Osteoblast (primary cell): Measurements from ENCODE around the gene TRAPPC6A. TPM values are rescaled to one million over a fixed set of nuclear protein-coding genes. Genes with fewer than 3 reads are reported as not detected.

ENCODE experiments used
- DNase-seq: peaks from one replicate; pipeline ENCODE4 v3.0.0; 2011; ENCODE audit warnings: low spot score, mixed read lengths; ENCODE audit not compliant: insufficient read length; ENCODE audit errors: missing footprints
- H2AFZ ChIP-seq: 2 replicates; pipeline ENCODE4 v1.6.0; 2011; ENCODE audit warnings: mild to moderate bottlenecking, low read length
- H3K27ac ChIP-seq: 2 replicates; pipeline ENCODE4 v1.5.1; 2011; ENCODE audit warnings: mild to moderate bottlenecking, low read depth, low read length, moderate library complexity
- H3K27me3 ChIP-seq: 2 replicates; pipeline ENCODE4 v1.6.0; 2012; ENCODE audit warnings: mild to moderate bottlenecking, control low read depth, inconsistent platforms, low read length, moderate library complexity; ENCODE audit not compliant: insufficient read depth
- H3K36me3 ChIP-seq: 2 replicates; pipeline ENCODE4 v1.5.1; 2011; ENCODE audit warnings: mild to moderate bottlenecking, low read length, control low read depth, moderate library complexity; ENCODE audit not compliant: insufficient read depth
- H3K4me1 ChIP-seq: 2 replicates; pipeline ENCODE4 v1.5.1; 2011; ENCODE audit warnings: mild to moderate bottlenecking, low read length, control low read depth, moderate library complexity; ENCODE audit not compliant: insufficient read depth
- H3K4me2 ChIP-seq: 2 replicates; pipeline ENCODE4 v1.6.0; 2011; ENCODE audit warnings: mild to moderate bottlenecking, low read length; ENCODE audit not compliant: insufficient read depth
- H3K4me3 ChIP-seq: fragments of 200-600 bp; sonication (generic); 3 replicates; pipeline ENCODE4 v1.5.1; 2012; ENCODE audit warnings: mild to moderate bottlenecking, low read length, inconsistent platforms; ENCODE audit not compliant: insufficient read depth
- H3K79me2 ChIP-seq: 2 replicates; pipeline ENCODE4 v1.6.0; 2012; ENCODE audit warnings: mild to moderate bottlenecking, low read length, control low read depth, inconsistent platforms; ENCODE audit not compliant: insufficient read depth
- H3K9me3 ChIP-seq: 2 replicates; pipeline ENCODE4 v1.5.1; 2011; ENCODE audit warnings: low read depth, low read length, control low read depth
- H4K20me1 ChIP-seq: 2 replicates; pipeline ENCODE4 v1.6.0; 2012; ENCODE audit warnings: mild to moderate bottlenecking, low read length, control low read depth; ENCODE audit not compliant: insufficient read depth
- CTCF ChIP-seq: IDR thresholded peaks from 2 replicates; pipeline ENCODE4 v1.5.1; 2011; ENCODE audit warnings: mild to moderate bottlenecking, low read depth, low read length, moderate library complexity; ENCODE audit errors: extremely low read depth
- total RNA-seq: library from RNA; depleted of rRNA; stranded (reverse); fragments of >200 nt; gene quantifications from 2 replicates; pipeline ENCODE4 v1.2.3, GENCODE V29; 2012

TRAPPC6A gene
- total RNA-seq, 1 donor, result 13.8 TPM

- Histone ChIP-seq H3K79me2 (no peaks in the 10 kb centered on the region), H3K4me1 (no peaks in the 10 kb centered on the region), H3K4me2 (no peak overlapping the region), H3K27ac (no peak overlapping the region), H2AFZ (no peak overlapping the region), H3K27me3 (no peaks in the 10 kb centered on the region), H3K4me3 (no peak overlapping the region), H3K9me3 (no peaks in the 10 kb centered on the region), H4K20me1 (peaks cover 5% of the 10 kb centered on the region), H3K36me3 (no peaks in the 10 kb centered on the region)
- peak; percentile 37 for TF ChIP-seq CTCF
- peak; percentile 37 for DNase-seq
Measured at GRCh38 chr19:45187421-45188100, 9.5 kb upstream of the TRAPPC6A start.

DNA sequence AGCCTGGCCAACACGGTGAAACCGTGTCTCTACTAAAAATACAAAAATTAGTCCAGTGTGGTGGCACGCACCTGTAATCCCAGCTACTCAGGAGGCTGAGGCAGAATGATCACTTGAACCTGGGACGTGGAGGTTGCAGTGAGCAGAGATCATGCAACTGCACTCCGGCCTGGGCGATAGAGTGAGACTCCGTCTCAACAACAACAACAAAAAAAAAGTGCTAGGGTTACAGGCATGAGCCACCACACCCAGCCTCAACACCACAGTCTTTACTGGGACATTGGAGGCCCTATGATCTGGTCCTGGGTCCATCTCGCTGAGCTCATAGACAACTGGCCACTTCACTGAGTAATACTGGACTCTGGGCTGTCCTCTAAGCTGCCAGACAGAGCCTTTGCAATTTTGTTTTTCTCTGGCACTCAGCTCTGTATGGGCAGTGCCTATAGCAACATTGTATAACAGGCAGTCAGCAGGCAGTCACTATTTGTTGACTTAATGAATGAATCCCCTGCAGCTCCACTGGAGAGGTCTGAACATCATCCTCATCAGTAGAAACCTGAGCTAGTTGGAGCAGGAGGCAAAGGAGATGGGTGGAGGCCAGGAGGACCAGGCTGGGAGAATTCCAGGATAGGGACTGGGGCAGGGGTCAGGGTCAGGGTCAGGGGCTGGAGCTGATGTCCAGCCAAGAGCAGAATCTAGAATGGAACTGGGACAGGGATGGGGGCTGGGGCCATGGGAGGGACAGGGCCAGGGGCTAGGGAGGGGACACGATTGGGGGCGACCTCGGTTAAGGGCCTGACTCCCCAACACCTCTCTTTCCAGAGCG is 8.7 kb upstream of the TRAPPC6A start:
- Histone ChIP-seq H4K20me1 (peaks cover 5% of the 10 kb centered on the region), H3K36me3 (peaks cover 1% of the 10 kb centered on the region), H3K79me2 (peaks cover under 1% of the 10 kb centered on the region), H3K4me3 (no peak overlapping the region), H3K9me3 (no peaks in the 10 kb centered on the region), H3K4me1 (no peaks in the 10 kb centered on the region), H2AFZ (no peak overlapping the region), H3K27me3 (no peaks in the 10 kb centered on the region), H3K4me2 (no peak overlapping the region), H3K27ac (no peak overlapping the region)
- peak; percentile 87 for DNase-seq
- TF ChIP-seq CTCF, result no peak

GRCh38 chr19:45184115-45184514 is 6.1 kb upstream of the TRAPPC6A start:
- DNase-seq, result peak; percentile 44
- Histone ChIP-seq H3K27me3 (no peaks in the 10 kb centered on the region), H3K79me2 (peaks cover 27% of the 10 kb centered on the region), H2AFZ (no peak overlapping the region), H3K27ac (no peak overlapping the region), H3K36me3 (peaks cover 9% of the 10 kb centered on the region), H3K4me2 (no peak overlapping the region), H3K4me3 (no peak overlapping the region), H4K20me1 (peaks cover 13% of the 10 kb centered on the region), H3K9me3 (no peaks in the 10 kb centered on the region), H3K4me1 (peaks cover 9% of the 10 kb centered on the region)
- TF ChIP-seq CTCF, result no peak

GRCh38 chr19:45182758-45183157 is 4.7 kb upstream of the TRAPPC6A start:
- peak; percentile 30 for DNase-seq
- H4K20me1 ChIP-seq, result peaks cover 13% of the 10 kb centered on the region
- no peaks in the 10 kb centered on the region for H3K27me3 ChIP-seq
- no peaks in the 10 kb centered on the region for H3K9me3 ChIP-seq
- H3K4me1 ChIP-seq, result peaks cover 9% of the 10 kb centered on the region
- no peak overlapping the region for H2AFZ ChIP-seq
- no peak overlapping the region for H3K4me3 ChIP-seq
- H3K36me3 ChIP-seq, result peaks cover 9% of the 10 kb centered on the region
- H3K4me2 ChIP-seq, result no peak overlapping the region
- peaks cover 28% of the 10 kb centered on the region for H3K79me2 ChIP-seq
- no peak for TF ChIP-seq CTCF
- no peak overlapping the region for H3K27ac ChIP-seq
